Activated CD8-positive, alpha-beta memory T cell treated with anti-CD3 and anti-CD28 coated beads for 4 hours (primary cell): Measurements from ENCODE around the gene SHB.

Experiments used
- DNase-seq, 2 donors: peaks; one replicate each; pipeline ENCODE4 v3.0.0-alpha.2; 2020; ENCODE audit warnings: low read depth in 2 of 2

The SHB gene

DNA sequence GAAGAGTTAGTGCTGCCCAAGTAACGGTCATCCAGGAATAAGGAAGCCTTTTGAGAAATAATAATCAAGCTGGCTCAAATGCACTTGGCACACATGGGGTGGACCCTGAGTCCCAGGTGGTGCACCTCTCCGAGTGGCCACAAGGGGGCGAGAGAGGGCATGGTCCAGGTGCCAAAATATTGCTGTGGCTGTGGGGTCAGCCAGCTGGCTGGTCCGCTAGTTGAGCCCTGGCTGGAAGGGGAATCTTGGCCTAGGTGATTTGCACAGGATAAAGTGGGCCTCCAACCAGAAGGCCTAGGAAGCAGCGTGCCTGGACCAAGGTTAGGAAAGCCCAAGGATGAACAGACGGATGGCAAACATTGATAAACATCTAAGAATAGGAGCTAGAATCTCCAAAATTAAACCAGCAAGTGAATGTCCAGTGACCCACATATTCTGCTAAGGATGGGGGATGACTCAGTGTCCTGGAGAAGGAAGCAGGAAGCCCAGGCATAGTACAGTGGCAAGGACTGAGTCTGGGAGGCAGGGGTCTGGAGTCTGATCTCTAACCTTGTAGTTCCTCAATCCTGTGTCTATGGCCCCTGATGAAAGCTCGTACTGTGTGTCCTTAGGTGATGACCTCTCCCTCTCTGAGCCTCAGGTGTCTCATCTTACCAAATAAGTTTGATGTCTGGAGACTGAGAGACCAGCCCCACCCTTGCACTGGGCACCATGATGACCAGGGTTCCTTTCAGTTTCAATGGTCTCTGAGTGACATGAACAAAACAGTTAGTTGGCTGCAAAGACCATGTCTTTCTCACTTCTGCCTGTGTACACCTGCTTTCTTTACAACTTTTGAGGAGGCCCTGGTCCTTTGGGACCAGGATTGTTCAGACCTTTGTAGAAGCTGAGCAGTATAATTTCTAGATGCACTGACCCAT lies 19.2 kb upstream of the SHB start:
- peak; percentile 45 to 51 for DNase-seq

DNA sequence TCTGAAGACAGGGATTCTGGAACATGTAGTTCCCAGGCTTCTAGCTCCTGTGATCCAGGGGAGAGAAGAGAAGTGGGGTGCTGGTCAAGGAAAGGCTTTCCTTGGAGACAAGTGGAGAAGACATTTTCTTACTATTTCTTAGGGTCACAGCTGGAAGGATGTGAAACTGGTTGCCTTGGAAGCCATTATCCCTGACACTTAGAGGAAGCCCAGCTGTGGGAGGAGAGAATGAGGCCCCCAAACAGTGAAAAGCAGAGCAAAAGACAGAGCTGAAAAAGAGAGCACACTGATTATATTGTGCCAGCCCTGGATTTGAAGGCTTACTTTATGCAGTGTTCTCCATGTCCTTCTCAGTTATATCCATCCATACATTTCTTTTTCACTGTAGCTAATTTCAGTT lies 17.5 kb upstream of the SHB start:
- no peak for DNase-seq

DNA sequence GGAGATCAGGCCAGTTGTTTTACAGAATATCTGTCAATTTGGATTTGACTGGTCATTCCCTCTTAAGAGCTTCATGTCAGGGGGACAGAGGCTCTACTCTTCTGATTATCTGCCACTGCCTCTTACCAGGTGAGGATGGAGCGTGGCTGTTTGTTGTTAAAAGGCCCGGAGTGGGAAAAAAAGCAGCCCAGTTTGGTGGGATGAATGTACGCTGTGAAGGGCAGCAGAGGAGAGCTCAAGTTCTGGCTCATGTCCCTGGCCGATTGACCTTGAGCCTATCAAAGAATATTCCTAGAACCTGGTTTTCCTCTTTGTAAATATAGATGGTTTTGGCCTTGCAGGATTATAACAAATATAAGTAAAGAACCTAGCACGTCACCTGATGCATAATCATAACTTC lies 16.3 kb upstream of the SHB start:
- DNase-seq = no peak

DNA sequence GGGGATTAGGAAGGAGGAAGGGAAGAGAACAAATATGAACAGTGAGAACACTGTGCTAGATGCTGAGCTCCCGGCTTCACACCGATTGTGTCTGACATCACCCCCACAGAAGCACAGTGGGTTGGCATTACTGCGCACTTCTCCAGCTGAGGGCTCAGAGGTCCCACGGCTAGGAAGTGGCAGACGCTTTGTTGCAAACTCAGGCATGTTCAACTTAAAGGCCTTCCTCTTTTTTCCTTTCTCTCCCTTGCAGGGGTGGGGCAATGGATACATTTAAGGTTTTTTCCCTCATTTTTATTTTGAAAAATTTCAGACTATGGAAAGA lies 15.5 kb upstream of the SHB start:
- no peak for DNase-seq

DNA sequence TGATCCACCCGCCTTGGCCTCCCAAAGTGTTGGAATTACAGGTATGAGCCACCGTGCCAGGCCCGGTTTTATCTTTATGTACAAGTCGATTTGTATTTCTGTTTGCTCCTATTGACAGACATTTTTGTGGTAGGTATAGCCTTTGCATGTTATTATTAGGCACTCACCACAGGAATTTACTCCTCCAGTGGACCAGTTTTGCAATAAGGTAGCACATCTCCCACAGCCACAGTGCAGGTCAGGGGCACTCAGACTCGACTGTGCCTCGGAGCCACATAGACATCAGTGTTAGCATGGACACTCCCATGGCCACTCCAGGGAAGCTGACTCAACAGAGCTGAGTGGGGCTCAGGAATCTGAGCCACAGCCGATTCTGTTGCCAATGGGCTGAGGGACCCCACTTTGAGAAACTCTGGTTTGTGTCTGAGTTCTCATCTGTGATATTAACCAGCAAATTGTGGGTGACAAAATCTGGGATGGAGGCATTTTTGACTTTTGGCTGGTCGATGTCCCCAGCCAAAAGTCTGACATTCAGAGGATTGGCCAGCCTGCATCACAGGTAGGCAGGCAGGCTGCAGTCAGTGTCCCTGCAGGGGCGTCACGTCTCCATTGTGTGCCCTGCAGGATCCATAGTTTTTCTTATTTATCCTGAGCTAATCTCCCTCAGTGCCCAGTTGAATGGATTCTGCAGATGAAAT lies 15.0 kb upstream of the SHB start:
- DNase-seq = no peak

DNA sequence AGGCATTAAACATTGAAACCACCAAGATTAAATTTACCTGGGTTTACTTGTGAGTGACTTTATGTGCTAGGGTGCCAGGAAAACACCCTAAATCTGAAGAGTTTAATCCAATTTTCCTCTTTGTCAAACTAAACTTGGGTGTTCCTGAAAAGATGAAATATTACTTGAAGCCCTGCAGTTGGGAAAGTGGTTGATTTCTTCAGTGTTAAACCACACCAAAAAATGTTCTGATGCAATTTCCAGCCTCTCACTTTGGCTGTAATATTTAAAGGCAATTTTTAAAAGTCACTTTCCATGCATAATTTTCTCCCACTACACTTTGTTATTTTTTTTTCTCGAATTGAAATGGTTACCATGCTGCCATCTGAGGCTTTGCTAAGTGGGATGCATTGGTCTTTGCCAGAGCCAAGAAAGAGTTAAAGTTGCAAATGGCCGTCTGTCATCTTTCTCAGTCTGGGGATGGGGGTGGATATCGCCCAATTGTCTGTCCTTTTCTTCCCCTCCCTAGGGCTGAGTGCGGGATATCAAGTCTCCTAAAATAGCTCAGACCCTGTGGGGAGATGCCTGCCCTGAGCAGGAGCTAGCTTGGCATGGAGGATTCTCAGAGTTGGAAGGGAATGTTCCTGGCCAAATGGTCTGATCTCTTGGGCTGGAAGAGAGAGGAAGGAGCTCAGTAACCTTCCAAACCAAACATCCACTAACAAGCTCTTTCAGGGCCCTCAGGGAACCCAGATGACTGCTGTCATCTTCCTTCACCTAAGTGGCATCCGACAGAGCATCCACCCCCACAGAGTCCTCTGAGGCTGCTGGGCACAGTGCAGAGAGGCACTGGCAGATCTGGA lies 13.6 kb upstream of the SHB start:
- DNase-seq = no peak

DNA sequence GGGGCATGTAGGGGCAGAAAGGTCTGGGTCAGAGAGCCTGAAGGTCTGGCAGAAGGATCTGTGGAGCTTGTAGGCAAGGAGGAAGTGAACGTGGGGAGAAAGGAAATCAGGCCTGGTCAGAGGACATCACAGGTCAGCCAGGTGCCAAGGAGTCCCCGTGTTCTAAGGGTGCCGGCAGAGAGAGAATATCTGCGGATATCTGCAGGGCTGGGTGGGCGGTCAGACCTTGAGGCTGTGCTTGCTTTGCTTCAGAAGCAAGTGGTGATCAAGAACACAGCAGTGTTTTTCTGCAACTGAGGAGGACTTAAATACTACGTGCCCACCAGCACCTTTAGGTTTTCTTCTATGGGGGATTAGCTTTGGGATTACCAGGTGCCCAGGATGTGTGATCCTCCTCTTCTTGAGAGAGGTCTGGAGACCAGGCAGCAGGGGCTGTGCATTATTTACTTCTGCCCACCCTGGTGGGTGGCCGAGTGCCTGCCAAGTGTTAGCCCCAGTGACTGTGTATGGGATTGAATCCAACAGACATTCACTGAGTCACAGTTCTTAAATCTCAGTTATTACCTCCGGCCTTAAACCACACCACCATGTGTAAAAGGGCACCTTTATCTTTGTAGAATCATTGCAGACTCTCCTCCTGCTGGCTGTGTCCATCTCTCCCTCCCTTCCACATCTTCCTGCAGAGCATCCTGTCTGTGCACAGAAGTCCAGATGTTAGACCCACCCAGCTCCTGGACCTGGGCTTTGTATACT lies 12.5 kb upstream of the SHB start:
- DNase-seq = no peak

DNA sequence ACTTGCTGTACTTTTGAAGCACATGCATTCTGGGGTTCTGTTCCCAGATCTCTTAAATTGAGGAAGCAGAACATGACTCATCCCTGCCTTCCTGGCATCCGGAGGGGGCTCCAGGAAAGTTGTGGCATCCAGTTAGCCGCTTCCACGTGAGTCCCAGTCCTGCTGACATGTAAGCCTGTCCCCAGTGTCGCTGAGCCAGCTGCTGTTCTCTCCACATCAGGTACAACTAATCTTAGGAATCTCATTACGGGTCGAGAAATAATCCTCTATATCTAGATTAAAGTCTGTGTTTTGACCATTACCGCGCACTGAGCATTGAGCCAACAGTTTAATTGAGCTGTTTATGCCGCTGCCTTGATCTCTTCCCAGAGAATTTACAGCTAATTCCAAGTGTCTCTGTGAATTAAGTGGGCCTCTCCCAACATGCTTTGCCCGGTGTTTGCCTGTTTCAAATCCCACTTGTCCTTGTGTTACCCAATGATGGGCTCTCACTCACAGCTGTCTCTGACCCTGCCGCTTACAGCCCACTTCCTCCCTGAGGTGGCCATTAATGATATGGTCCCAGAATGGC lies 10.5 kb upstream of the SHB start:
- DNase-seq = no peak

DNA sequence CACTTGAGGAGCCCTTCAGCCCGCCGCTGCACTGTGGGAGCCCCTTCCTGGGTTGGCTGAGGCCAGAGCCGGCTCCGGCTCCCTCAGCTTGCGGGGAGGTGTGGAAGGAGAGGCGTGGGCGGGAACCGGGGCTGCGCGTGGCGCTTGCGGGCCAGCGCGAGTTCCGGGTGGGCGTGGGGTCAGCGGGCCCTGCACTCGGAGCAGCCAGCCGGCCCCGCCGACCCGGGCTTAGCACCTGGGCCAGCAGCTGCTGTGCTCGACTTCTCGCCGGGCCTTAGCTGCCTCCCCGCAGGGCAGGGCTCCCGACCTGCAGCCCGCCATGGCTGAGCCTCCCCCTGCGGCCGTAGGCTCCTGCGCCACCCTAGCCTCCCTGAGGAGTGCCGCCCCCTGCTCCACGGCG lies 6.2 kb upstream of the SHB start:
- no peak for DNase-seq

DNA sequence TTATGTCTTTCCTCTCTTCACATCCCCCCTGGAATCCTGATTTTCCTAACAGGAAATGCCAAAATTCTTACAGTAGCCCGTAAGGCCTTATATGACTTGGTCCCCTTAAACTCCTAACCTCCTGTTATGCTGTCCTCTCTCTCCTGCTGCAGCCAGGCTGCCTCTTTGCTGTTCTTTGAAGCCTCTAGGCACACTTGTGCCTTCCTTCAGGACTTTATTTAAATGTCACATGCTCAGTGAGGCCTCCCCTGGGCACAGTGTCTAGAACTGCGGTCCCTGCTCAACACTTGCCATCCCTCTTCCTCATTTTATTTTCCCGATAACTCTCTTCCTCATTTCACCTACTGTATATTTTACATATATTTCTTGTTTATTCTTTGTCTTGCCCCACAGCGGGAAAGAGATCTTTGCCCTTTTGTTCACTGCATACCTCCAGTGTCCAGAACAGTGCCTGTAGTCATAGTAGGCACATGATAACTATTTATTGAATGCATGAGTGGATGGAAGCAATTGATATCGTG lies 5.5 kb upstream of the SHB start:
- no peak for DNase-seq

DNA sequence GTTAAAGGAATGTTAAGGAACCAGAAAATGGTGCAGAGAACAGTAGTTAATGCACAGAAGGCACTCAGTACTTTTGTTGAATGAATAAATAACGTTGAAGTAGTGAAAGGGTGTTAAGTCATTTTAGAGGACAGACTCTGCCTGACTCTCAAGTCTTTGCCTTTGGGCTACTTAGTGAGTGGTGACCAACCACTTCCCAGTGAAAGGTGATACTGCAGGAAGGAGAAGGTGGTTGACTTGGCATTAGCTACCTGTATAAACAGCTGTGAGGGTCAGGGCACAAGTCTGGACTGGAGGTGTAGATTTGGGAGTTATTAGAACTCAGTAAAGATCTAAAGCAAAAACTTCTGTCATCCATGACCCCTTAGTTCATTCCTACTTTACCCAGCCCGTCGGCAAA lies 4.9 kb upstream of the SHB start:
- DNase-seq = no peak

DNA sequence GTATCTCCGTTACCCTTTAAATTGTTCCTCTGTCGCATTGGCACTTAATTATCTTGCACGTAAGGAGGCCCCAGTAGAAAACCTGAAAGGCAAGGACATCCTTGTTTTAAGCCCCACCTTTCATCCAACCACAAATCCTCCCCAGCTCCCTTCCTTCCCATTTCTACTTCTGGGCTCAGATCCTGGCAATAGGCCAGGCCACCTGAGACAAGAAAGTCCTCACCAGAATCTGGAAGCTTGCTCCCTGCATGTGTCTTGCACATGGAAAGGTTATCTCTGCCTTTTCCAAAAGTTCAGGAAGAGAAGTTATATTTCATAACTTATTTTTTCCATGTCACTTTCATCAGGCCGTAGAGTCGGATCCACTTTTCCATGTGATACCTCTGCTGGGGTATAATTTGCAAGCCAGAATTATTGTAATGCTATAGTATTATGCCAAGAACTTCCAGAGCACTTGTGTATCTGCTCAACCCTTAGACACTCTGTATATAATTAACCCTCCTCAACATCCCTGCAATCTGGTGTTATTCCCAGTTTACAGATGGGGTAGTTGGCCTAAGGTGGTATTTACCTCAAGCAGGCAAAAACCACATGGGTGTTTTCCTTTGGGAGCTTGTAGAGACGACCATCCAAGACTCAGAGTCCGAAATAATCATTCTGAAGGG lies 2.6 kb upstream of the SHB start:
- no peak for DNase-seq

DNA sequence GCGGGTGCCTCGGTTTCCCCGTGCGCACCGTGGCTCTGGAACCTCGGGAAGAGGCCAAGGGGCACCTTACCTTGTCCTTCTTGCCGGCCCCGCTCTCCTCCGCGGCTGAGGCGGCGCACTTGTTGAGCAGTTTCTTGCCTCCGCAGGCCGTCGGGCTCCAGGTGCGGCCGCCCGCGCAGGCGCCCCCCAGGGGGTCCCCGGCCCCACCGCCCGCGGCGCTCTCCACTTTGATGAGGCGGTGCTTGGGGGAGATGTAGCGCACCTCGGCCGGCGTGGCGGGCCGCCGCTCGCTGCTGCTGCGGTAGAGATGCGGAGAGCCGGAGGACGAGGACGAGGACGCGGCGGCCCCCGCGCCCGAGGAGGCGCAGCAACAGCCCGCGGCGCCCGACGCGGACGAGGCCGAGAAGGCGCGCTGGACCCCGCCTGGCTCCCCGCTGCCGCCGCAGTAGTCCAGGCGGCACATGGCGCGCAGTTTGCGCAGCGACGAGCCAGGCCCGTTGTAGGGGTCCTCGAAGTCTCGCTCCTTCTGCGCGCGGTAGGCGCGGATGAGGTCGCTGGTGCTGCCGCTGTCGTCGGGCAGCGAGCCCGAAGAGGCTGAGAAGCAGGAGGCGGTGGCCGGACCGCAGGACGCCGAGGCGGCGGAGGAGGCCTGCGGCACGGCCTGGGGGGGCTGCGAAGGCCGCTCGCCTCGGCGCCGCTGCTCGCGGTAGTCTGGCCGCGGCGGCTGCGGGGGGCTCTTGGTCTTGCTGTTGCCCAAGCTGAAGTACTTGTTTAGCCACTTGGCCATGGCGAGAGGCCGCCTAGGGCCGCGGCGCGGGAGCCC lies 957 bp downstream of the SHB start:
- no peak for DNase-seq

DNA sequence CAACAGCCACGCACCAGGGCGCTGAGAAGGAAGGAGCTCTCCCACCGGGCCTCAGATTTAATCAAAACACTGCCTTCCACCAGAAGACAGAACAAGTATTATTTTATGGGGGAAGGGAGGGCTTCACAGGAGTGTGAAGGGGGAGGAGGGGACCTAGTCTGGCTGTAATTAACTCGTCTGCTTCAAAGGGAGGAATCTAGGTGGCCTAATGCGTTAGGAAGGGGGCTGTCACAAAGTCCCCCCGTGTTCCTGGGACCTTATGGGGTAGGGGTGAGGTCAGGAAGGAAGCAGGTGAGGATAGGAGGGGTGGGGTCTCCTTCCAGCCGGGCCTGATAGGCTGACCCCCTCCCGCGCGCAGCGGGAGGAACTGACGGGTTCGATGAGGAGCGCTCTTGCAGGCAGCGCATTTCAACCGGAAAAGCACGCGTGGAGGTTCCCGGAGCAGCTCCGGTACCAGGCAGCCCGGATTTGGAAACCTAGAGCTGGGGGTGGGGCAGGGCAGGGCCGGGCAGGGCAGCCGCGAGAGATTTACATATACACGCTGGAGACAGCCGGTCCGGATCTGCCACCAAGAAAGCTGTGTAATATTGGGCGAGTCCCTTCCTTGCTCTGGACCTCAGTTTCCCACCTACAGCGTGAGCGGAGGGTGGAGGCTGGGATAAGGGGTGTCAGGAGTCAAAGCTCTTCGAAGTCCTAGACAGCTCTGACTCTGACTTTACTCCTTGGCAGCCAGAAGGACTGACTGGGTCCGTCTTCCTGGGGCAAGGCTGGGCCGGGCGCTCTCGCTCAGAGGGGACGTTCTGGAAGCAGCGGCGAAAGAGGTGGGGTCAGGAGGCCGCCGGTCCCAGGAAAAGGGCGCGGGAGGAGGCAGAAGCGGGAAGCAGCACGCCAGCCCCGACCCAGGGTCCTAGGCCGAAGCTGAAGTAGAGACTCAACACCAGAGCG lies 1.8 kb downstream of the SHB start:
- no peak for DNase-seq

DNA sequence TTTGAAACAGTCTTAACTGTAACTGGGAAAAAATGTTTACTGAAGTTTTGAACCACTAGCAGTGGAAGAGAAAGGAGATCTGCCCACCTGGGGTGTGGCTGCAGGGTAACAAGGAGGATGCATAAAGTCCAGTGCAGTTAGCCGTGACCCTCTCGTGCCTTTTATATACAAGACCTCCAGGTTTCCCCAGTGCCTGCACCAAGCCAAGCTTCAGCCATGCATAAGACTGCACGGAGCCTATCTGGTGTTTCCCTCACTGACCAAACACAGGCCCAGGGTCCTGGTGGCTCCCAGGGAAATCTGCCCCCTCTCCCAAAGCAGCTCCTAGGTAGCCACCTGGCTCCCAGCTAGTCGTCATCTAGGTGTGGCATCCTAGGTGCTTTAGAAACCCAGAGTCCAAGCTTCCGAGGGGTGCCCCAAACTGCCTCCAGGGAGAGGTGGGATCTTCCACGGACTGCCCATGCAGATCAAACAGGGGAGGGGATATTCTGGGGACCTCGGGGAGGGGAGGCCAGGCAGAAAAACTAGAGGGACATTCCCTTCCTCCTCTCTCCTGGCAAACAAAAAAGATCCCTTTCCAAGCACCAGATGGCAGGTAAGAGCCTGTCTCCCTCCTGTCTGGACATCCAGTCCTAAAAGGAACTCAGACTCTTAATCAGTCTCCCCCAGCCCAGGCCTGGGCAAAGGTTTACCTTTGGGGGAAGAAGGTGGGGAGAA lies 2.7 kb downstream of the SHB start:
- no peak for DNase-seq

DNA sequence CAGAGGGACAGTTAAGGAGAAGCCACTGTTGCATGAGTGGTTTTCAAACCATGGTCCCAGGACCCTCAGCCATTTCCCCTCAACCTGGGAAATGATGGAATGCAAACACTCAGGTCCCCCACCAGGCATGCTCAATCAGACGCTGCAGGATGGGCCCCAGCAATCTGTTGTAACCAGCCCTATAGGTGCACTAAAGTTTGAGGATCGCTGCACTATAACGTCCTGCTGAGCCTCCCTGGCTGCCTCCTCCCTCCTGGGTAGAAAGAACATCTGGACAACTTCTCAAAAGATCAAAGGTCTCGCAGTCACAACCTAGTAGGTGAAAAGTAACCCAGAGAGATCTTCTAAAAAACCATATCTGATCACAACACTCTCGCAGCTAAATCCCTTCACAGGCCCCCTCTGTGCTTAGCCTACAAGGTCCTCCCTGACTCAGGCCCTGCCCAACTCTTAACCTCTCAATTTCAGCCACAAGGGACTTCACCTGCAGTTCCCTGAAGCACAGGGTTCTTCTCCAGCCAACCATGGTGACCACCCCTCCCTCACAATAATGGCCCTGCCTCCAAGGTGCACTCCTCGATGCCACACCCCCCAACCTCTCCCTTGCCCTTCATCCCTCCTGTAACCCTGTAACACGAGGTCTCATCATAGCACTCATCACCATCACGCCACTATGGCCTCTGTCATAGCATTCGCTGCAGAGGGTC lies 3.5 kb downstream of the SHB start:
- DNase-seq = no peak

DNA sequence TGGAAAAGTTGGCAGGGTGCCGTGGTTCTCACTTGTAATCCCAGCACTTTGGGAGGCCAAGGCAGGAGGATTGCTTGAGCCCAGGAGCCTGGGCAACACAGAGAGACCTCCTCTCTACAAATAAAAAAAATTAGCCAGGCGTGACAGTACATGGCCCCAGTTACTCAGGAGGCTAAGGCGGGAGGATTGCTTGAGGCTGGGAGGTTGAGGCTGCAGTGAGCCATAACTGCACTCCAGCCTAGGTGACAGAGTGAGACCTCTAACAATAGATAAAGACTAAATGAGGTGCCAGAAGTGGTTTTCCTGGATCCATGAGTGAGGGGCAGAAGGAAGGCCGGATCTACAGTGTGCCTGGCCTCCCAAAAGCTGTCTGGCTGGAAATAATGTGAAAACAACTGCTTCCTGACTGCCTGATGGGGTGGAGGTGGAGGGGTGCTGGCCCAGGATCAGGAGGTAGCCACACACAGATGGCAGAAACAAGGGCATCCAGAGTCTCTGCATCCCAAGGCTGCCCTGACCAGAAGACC lies 4.1 kb downstream of the SHB start:
- no peak for DNase-seq
